ENCODE results near the gene MLLT3.

The MLLT3 gene

GRCh38 chr9:20538956-20539355 lies 83.3 kb downstream of the MLLT3 start:
- ATAC-seq = no peak
- no peak for TF ChIP-seq CSDC2 (CRISPR knock-in tag; IDR thresholded peaks at IDR 0.05)
- no peak for TF ChIP-seq ZNF565 (CRISPR knock-in tag; conservative IDR thresholded peaks at IDR 0.05; ENCODE audit: low read depth)
- TF ChIP-seq ZNF70 (CRISPR knock-in tag; IDR thresholded peaks at IDR 0.05) = no peak
- no peak for TF ChIP-seq PPARA (CRISPR knock-in tag; IDR thresholded peaks at IDR 0.05; ENCODE audit: borderline replicate concordance)

DNA sequence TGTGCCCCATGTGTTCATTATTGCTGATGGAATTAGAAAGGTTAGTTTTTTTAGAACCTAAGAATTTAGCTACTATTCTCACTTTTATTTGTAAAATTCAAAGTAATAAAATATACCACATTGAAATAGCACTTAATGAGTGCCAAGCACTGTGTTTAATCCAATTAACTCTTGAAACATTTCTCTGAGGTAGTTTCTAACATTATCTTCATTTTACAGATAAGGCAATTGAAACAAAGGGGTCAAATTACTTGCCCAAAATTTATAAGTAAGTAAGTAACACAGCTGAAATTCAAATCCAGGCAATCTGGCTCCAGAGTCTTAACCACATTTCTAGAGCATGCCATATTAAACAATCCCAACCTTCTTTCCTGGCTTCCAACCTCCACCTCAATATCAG lies 84.2 kb downstream of the MLLT3 start:
- TF ChIP-seq OSR1 (CRISPR knock-in tag; IDR thresholded peaks at IDR 0.05) (no peak), ARNTL (CRISPR knock-in tag; IDR thresholded peaks at IDR 0.05; ENCODE audit: borderline replicate concordance, low read depth) (no peak), ISL1 (CRISPR knock-in tag; IDR thresholded peaks at IDR 0.05) (no peak), ZFP30 (CRISPR knock-in tag; IDR thresholded peaks at IDR 0.05) (no peak), CSDC2 (CRISPR knock-in tag; IDR thresholded peaks at IDR 0.05) (no peak), TSHZ2 (CRISPR knock-in tag; IDR thresholded peaks at IDR 0.05) (no peak), ZC3H10 (CRISPR knock-in tag; IDR thresholded peaks at IDR 0.05) (no peak), TCF4 (CRISPR knock-in tag; IDR thresholded peaks at IDR 0.05; ENCODE audit: borderline replicate concordance) (no peak), TOX (CRISPR knock-in tag; IDR thresholded peaks at IDR 0.05; ENCODE audit: borderline replicate concordance) (no peak), ZNF565 (CRISPR knock-in tag; conservative IDR thresholded peaks at IDR 0.05; ENCODE audit: low read depth) (no peak)
- TF ChIP-seq, protein P1, sequence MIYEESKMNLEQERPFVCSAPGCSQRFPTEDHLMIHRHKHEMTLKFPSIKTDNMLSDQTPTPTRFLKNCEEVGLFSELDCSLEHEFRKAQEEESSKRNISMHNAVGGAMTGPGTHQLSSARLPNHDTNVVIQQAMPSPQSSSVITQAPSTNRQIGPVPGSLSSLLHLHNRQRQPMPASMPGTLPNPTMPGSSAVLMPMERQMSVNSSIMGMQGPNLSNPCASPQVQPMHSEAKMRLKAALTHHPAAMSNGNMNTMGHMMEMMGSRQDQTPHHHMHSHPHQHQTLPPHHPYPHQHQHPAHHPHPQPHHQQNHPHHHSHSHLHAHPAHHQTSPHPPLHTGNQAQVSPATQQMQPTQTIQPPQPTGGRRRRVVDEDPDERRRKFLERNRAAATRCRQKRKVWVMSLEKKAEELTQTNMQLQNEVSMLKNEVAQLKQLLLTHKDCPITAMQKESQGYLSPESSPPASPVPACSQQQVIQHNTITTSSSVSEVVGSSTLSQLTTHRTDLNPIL (CRISPR knock-in tag; IDR thresholded peaks at IDR 0.05; ENCODE audit: low read depth) = no peak
- no peak for ATAC-seq

GRCh38 chr9:20537294-20537693 lies 85.0 kb downstream of the MLLT3 start:
- no peak for TF ChIP-seq RARB (CRISPR knock-in tag; IDR thresholded peaks at IDR 0.05)
- TF ChIP-seq OSR1 (CRISPR knock-in tag; IDR thresholded peaks at IDR 0.05) = no peak
- no peak for ATAC-seq

DNA sequence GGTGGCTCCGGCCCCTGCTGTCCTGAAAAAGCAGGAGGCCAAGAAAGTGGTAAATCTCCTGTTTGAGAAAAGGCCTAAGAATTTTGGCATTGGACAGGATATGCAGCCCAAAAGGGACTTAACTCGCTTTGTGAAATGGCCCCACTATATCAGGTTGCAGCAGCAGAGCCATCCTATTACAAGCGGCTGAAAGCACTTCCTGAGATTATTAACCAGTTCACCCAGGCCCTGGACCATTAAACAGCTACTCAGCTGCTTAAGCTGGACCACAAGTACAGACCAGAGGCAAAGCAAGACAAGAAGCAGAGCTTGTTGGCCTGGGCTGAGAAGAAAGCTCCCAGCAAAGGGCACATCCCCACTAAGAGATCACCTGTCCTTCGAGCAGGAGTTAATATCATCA lies 89.7 kb downstream of the MLLT3 start:
- TF ChIP-seq, protein P1 (CRISPR knock-in tag; IDR thresholded peaks at IDR 0.05; ENCODE audit: low read depth) = no peak
- TF ChIP-seq PATZ1 (CRISPR knock-in tag; IDR thresholded peaks at IDR 0.05; ENCODE audit: borderline replicate concordance) = no peak
- no peak for TF ChIP-seq ZNF8 (CRISPR knock-in tag; IDR thresholded peaks at IDR 0.05)
- TF ChIP-seq, protein P2, sequence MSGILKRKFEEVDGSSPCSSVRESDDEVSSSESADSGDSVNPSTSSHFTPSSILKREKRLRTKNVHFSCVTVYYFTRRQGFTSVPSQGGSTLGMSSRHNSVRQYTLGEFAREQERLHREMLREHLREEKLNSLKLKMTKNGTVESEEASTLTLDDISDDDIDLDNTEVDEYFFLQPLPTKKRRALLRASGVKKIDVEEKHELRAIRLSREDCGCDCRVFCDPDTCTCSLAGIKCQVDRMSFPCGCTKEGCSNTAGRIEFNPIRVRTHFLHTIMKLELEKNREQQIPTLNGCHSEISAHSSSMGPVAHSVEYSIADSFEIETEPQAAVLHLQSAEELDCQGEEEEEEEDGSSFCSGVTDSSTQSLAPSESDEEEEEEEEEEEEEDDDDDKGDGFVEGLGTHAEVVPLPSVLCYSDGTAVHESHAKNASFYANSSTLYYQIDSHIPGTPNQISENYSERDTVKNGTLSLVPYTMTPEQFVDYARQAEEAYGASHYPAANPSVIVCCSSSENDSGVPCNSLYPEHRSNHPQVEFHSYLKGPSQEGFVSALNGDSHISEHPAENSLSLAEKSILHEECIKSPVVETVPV (CRISPR knock-in tag; IDR thresholded peaks at IDR 0.05) = no peak
- TF ChIP-seq CSDC2 (CRISPR knock-in tag; IDR thresholded peaks at IDR 0.05) = no peak
- no peak for TF ChIP-seq ZC3H10 (CRISPR knock-in tag; IDR thresholded peaks at IDR 0.05)
- TF ChIP-seq OSR1 (CRISPR knock-in tag; IDR thresholded peaks at IDR 0.05) = no peak
- no peak for TF ChIP-seq ZNF70 (CRISPR knock-in tag; IDR thresholded peaks at IDR 0.05)
- no peak for TF ChIP-seq TCF4 (CRISPR knock-in tag; IDR thresholded peaks at IDR 0.05; ENCODE audit: borderline replicate concordance)
- TF ChIP-seq RARB (CRISPR knock-in tag; IDR thresholded peaks at IDR 0.05) = no peak
- TF ChIP-seq ZNF565 (CRISPR knock-in tag; conservative IDR thresholded peaks at IDR 0.05; ENCODE audit: low read depth) = no peak
- TF ChIP-seq TOX (CRISPR knock-in tag; IDR thresholded peaks at IDR 0.05; ENCODE audit: borderline replicate concordance) = no peak
- no peak for TF ChIP-seq ESRRG (CRISPR knock-in tag; IDR thresholded peaks at IDR 0.05)
- no peak for TF ChIP-seq TSHZ2 (CRISPR knock-in tag; IDR thresholded peaks at IDR 0.05)
- TF ChIP-seq GLIS3 (CRISPR knock-in tag; IDR thresholded peaks at IDR 0.05) = no peak
- no peak for TF ChIP-seq PPARA (CRISPR knock-in tag; IDR thresholded peaks at IDR 0.05; ENCODE audit: borderline replicate concordance)
- no peak for TF ChIP-seq SNAI2 (CRISPR knock-in tag; IDR thresholded peaks at IDR 0.05)
- no peak for TF ChIP-seq BACH2 (CRISPR knock-in tag; IDR thresholded peaks at IDR 0.05; ENCODE audit: borderline replicate concordance)
- no peak for TF ChIP-seq POU6F1 (CRISPR knock-in tag; IDR thresholded peaks at IDR 0.05; ENCODE audit: borderline replicate concordance, low read depth)
- no peak for ATAC-seq

All from SK-N-SH treated with all-trans-retinoic acid at 6 μM for 48 hours (cell line).